HG03432 (cell line): ENCODE data around the gene ITGA7.

ENCODE experiments used
- ATAC-seq: cut with Tn5 transposase; IDR thresholded peaks from one replicate; pipeline ENCODE4 v1.9.1; 2021; ENCODE audit warnings: mild to moderate bottlenecking, moderate library complexity; ENCODE audit not compliant: unreplicated experiment

Gene ITGA7

DNA sequence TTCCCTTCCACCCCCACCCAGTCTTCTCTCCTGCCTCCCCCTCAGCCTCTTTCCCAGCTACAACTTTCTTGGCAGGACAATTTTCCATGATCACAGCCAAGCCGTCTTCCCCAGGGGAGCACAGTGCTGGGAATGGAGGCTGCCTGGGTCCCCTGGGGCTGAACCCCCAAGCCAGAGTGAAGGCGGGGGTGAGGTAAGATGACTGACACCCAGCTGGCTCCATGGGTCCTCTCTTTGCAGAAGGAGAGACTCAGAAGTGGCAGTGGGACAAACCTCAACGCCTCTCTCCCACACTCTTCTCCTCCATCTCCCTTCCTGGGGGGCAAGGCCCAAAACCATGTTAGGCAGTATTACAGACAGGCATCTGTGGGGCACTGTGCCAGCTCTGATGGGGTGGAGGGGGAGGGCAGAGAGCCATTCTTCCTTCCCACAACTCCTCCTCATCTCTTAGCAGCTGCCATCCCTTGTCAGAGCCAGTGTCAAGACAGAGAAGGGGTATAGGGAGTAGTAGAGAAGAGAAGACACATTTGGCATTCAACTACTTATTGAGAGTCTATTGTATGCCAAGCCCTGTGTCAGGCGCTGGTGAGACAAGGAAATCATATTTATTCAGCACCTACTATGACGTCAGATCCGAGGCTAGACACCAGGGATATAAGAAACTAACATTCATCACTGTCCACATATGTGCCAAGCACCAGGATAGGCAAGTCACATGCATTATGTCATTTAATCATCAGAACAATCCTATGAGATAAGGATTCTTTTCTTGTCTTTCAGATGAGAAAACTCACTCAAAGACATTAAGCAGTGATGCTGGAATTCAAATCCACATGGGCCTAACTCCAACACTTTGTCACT lies 3.6 kb downstream of the ITGA7 start:
- no peak for ATAC-seq

DNA sequence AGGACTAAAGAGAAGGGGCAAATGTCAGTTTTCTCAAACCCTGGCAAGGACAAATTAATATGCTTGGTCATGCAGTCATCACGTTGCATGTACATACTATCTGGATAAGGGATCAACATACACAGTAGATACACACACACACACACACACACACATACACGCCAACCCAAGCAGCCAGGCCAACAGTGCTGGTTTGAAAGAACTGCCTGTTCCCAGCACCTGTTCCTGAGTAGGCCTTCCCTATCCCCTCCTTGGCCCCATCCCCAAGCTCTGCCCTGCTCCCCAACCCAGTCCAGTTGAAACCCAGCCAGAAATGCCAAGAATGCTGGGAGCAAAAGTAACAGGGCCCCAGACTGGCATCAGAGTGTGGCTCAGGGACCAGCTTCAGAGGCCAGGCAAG lies 4.4 kb downstream of the ITGA7 start:
- ATAC-seq = no peak

DNA sequence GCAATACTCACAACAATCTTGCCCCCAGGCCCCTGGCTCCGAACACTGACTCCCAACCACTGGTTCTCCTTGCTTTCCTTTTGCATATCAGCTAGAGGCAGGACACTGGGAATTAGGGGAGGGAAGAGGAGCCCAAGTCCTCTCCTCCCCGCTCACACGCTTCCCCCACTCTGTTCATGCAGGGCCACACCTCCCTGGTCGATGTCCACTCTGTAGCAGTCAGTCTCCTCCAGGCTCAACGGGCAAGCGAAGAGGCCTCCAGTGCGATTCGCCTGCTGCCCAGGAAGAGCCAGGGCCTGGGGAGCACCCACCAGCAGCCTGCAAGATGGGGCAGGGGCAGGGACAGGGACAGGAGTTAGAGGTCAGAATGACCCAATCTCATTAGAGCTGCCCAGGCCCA lies 4.8 kb downstream of the ITGA7 start:
- ATAC-seq = no peak

DNA sequence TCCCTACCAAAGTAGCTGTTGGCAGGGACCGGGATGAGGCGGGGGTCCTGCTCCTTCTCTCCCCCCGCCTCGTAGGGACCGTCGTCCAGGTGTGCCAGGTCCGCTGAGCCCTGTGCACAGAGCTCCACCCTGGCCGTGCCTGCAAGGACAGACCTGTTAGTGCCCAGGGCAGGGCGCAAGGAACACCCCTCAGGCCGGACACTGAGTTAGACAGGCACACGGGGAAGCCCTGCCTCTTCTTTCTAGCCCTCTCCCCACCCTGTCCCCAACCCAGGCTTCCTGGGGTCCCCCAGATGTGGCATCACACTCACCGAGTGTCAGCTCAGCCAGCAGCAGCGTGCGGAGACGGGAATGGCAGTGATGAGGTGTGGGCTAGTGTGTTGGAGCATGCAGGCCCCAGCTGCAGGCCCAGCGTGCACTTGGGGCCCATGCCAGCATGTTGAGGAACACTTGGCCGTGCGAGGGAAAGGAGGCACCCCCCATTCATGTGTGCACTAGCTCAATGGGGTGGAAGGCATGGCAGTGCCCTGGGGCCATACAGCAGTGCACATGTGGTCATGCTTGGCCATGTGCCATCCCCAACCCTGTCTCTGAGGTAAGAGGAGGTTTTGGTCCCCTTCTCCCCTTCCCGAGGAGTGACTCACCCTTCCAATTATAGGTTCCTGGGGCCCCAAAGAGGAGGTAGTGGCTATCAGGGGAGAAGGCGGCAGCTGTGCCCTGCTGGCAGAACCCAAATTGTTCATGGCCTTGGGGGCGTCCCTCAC lies 7.3 kb downstream of the ITGA7 start:
- ATAC-seq = no peak

DNA sequence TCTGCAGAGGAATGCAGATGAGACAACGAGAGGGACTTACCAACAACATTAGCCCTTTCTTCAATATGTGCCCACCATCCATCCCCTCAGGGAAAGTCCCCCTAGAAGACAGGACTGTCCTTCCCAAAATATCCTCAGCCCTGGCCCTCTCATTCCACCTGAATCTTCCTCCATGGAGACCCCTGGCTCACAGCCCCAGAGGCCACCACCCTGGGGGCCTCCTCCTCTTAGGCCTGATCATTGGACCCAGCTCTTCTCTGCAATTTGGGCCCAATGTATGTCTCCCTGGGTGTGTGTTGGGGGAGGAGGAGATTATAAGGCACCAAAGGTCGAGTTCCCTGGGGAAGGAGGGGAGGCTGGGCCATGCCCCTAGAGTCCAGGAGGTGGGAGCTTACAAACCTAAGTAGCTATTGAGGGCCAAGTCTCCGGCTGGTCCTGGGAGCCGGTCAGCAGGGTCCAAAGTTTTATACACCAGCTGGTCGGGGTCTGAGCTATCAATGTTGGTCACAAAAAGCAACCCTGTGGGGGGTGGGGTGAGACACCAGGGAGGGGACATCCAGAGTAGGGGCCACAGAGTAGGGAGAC lies 8.1 kb downstream of the ITGA7 start:
- no peak for ATAC-seq

DNA sequence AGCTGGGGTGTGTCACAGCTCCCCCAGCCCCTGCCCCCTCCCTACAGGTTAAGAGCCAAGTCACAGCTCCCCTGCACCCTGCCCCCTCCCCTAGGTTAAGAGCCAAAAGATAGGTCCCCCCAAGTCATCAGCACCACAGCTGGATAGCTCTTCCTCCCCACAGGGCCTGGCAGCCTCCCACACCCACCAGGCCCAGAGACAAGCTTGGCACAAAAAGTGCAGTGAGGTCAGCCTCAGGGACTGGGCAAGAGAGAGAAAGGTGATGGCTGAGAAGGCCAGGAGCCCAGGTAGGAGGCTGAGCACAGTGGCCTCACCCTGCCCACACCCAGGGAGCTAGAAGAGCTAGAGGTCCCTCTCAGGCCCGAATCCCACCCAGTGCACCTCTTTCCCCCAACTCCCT lies 8.7 kb downstream of the ITGA7 start:
- ATAC-seq = no peak

DNA sequence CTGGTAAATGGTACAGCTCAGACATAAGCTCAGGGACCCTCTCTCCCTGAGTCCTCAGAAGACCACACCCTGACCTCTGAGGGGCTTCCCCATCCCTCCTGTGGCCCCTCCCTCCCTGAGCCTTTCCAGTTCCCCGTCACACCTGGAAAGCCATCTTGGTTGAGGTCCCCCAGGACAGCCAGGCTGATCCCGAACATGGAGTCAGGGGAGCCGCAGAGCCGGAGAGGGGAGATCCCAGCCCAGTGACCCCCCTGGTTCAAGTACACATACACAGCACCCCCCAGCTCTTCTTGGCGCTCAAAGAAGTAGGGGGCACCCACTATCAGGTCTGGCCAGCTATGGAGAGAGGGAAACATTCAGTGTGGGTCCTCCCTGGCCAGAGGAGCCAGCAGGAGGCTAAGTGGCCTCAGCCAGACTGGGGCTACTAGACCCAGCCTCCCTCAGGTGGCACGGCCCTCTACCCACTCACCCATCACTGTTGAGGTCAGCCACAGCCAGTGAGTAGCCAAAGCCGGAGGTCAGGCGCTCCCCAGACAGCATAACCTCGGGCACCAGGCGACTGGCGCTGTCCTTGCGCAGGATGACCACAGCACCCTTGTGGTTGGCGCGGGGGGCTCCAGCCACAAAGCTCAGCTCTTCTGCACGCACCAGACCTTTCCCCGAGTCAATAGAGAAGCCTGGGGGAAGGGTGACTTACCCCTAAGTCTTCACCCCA lies 9.3 kb downstream of the ITGA7 start:
- ATAC-seq = no peak

DNA sequence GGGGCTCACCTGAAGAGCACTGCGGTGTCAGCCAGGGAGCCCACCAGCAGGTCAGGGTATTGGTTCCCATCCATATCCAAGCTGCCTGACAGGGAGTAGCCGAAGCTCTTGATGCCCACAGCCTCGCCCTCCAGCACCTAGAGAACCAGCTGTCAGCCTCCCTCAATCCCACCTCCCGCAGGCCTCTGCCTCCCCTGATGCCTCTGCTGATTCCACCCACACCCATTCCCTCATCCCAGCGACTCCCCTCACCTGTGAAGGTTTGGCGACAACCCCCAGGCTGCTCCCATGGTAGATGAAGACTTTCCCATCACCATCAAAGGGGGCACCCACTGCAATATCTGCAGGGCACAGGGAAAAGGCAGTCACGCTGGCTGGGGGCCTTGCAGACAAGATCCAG lies 10.0 kb downstream of the ITGA7 start:
- ATAC-seq = no peak

DNA sequence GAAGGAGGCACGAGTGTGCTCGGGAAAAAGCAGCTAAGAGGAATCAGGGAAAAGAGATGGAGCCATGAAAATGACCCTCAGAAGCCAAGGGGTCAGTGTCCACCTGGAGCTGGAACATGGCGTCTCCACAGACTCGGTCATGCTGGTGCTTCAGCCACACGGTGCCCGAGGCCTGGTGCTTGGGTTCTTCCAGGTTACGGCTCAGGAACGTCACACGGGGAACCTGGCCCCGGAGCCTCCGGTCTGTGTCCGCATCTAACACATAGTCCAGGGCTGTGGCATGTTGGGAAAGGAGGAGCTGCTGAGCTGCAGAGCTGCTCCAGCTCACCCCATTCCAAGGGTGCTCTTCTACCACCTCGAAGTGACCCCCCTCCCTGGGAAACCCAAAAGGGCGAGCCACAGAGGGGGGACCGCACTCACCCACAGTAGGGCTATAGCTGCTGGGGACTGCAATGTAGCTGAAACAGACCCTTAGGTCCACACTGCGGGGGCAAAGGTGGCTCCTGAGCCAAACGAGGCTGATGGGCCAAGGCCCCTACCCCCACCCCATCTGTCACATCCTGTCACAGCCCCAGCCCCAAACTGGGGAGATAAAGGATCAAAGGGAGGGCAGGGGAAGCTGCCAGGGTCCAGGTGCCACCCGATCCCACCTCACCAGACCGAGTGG lies 10.8 kb downstream of the ITGA7 start:
- no peak for ATAC-seq

DNA sequence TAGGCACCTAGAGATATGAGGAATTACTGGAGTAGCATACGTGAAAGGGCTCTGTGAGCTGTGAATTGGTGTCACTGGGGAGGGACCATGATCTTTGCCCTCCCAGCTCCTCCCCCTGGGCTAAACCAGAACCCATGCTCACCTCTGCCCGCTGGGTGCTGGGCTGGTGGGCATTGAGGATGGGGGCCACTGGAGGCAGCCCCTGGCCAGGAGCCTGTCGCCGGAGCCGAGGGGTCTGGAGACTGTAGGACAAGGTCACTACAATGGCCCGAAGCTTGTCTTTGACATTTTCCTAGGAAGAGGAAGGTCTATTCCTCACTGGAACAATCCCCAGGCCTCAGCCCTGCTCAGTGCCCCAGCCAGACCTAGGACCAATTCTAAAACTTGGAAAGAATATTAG lies 11.6 kb downstream of the ITGA7 start:
- no peak for ATAC-seq

DNA sequence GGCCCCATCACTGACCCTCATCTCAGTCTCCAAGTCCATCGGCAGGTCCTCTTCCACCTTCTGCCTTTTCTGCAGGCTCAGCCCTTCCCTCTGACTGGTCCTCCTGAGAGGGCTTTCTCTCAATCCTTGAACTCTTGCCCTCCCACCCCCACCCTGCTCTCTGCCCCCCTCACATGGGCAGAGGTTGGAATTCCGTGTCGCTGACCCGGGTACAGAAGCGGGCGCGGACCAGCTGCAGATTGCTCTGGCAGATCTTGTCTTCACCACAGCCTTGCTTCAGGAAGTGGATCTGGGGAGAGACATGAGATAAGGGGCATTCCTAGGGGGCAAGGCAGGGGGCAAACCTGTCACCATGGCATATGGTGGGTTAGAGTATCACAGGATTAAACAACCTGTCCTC lies 12.4 kb downstream of the ITGA7 start:
- ATAC-seq = no peak

DNA sequence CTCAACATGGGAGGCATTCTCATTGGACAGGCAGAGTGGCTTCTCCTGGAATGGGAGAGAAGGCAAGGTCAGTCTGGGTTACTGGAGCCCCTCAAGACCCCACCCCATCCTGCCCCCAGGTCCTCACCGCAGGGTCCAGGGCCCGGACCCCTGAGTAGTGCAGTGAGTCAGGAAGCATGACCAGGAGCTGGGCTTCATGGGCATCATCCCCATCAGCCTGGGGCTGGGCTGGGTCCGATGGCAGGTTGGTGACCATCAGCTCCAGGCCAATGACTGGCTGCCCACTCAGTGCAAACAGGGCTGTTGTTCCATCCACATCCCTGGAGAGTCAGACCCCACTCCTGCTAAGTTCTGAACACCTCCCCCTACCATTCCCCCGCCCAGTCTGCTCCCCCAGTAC lies 13.1 kb downstream of the ITGA7 start:
- ATAC-seq = no peak

DNA sequence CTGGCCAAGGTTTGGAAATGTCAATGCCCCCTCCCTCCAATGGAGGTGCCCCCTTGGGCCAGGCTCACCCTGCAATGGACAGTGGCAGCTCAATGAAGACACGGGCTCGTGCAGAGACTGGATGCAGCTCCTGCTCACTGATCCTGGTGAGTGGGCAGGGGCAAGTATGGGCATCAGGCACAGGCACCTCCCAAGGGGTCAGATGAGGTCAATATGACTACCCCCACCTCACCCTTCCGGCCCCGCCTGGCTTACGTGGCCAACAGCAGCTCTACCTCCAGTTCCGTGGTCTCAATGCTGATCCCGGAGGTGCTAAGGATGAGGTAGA lies 13.6 kb downstream of the ITGA7 start:
- no peak for ATAC-seq

DNA sequence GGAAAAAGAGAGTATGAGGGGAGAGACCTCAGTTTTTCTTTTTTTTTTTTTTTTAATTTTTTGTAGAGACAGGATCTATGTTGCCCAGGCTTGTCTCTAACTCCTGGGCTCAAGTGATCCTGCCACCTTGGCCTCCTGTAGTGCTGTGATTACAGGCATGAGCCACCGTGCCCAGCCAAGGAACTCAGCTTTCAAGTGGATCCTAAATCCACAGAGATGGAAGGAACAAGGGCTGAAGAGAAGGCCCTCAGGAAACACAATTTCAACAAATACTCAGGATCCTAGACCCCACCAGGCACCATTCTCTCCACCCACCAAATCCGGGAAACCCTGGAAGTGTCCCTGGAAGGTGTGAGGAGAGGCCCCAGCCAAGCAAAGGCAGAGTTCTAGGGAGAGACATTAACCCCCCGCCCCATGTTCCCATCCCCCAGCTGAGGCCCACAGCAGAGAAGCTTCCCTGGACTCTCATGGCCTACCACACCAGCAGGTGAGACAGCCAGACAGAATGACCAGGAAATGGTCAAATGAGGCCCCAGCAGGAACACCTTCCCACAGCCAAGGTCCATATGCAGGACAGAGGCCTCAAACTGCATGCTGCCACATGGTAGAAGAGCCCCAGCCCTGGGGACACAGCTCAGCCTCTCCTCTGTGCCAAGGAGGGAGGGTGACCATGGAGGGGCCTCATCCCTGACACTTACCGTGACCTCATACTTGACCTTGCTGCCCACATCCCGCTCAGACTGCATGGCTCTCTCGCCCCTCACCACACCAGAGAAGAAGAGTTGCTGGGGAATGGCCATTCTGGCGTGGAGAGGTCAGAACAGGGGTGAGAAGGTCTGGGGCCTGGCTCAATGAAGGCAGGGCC lies 14.1 kb downstream of the ITGA7 start:
- no peak for ATAC-seq

DNA sequence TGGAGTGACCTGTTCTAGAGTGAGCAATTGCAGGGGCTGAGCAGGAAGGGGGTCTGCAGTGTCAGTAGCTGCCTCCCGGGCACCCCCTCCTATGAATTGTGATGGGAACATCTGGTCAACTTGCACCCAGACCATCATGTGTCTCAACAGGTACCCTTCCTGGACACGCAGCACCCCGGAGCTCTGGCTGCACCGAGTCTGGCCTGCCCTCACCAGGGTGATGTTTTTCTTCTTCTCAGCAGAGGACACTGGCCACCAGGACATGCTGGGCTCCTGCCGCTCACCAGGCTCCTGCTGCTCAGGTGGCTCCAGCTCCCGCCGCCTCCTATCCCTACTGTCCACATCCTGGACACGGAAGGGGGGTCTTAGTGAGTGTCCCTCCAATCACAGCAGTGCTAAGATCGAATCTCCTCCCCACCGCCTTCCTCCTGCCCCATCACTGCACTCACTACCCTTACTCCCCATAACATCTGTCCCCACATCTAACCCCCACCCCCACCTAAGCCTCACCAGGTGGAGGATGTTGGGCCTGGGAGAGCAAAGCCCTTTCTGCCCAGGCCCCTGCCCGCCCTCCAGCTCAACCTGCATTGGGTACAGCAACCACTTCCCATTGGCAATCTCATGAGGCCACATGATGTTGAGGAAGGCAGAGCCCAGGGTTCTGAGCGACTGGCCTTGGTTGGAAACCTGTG lies 14.9 kb downstream of the ITGA7 start:
- no peak for ATAC-seq

DNA sequence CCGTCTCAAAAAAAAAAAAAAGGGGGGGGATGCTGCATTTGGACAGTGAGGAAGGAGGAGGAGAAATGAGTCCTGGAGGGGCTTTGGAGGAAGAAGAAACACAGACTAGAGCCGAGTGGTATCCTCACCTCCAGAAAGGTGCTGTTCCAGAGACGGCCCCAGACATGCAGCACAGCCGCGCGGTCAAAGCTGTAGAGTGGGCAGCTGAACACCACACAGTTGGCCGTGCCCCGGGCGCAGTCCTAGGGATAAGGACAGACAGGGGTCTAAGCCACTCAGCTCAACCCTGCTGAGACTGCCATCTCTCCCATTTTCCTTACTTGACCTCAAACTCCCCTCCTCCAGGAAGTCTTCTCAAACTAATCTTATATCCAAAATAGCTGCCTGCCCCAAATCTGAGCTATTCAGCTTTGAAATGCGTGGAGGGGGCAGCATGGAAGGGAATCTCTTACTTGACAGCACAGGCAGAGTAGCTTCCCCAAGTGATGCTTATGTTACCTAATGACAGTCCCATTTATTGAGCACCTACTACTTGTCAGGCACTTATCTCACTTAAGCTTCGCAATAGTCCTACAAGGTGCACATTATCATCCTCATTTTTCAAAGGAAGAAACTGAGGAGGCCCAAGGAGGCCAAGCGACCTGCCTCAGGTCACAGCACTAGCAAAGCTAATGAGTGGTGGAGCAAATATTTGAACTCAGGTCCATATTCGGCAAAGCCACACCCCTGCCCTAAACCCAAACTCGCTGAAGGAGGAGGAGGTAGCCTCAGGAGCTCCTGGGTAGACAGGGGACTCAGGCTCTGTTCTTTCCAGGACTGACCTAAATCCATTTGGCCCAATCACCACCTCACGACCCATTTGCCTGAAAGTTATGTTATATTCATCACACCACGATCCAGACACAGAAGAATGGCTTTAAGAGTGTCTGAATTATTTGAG lies 18.7 kb downstream of the ITGA7 start:
- ATAC-seq = no peak

DNA sequence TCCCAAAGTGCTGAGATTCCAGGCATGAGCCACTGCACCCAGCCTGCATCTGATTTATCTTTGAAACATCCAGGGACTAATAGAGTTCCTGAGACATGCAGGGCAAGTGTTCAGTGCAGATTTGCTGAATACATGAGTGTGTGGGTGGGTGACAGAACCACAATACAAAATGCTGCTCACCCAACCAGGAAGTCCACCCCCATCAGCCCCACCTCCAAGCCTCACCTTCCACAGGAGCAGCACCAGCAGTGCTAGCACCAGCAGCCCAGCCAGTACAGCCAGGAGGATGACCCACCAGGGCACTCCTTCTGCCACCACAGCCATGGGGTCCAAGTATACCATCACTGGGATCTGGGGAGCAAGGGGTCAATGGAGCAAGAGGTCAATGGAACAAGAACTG lies 20.0 kb downstream of the ITGA7 start:
- ATAC-seq = no peak

DNA sequence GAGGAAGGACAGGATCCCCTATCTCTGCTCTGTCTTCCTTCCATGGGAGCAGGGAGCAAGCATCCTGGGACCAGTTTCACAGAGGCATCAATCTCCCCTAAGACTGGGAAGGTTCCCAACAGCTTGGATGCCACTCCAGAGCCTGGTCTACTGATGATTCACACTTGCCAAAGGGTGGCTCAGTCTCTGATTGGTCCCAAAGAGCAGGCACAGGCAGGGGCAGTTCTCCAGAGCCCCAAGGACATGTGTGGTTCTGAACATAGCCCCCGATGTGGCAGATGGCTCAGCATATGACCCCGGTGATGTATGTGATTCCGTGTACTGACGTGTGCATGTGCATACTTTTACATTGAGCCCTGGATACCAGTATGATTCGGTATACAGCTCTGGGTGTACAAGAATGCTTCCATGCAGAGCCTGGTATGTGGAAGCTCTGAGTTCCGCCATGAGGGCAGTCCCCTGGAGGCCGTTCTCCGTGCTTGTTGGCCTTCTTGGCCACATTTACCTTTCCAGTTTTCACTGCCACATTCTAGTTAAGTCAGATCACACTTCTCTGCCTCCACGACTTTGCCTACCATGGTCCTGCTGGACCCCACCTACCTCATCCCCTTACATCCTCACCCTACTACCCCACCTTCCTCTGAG lies 21.2 kb downstream of the ITGA7 start:
- ATAC-seq = no peak
